Measurements from ENCODE around the gene ATRNL1. TPM values are rescaled to one million over a fixed set of nuclear protein-coding genes. Genes with fewer than 3 reads are reported as not detected.
A peak's percentile ranks its signal among the peaks of the same experiment; 100 is the strongest.

ATRNL1 gene
- total and polyA plus RNA-seq, 2 of the 8 experiments (the other 6 are each of a cell fraction or from before 2014, with no cell fraction given): 5.1 to 17.6 TPM

GRCh38 chr10:115903845-115904244, 810.7 kb downstream of the ATRNL1 start:
- FAIRE-seq (no peak), DNase-seq (ENCODE audit: low read depth in 1 of 2, low spot score in 2 of 2) (no peak)
- no peak overlapping the region for H2AFZ ChIP-seq (ENCODE audit: low read length)
- H3K9ac ChIP-seq (replicated peaks in 1 of 4; ENCODE audit: extremely low read depth in 1 of 4, low read depth in 3 of 4, low read length in 3 of 4): no peak overlapping the region
- WGBS, 2 experiments (ENCODE audit: extremely low coverage in 1 of 2, insufficient coverage in 1 of 2, insufficient read length in 1 of 2, insufficient replicate concordance in 2 of 2, low coverage in 1 of 2, low lambda C conversion rate in 2 of 2, missing lambda C conversion rate in 1 of 2): 84% methylated on average over 3 of the region's 3 CpGs; no CpG with 5 or more reads in 1 of the 2 experiments
- no peaks in the 10 kb centered on the region for H3K23me2 ChIP-seq (ENCODE audit: low read depth, low read length)
- H4K91ac ChIP-seq (replicated peaks; ENCODE audit: insufficient read length, low read length): no peak overlapping the region
- H3K18ac ChIP-seq (ENCODE audit: extremely low read depth, low read length): 0 out of 2 replicates have a peak overlapping the region, but pooled peaks have one; percentile 24
- no peaks in the 10 kb centered on the region for H3K79me1 ChIP-seq (ENCODE audit: low read depth, low read length)
- no peak overlapping the region for H3K4ac ChIP-seq (replicated peaks; ENCODE audit: insufficient read length, low read depth, low read length)
- no peak overlapping the region for H3K4me2 ChIP-seq (ENCODE audit: insufficient read depth in 1 of 2, low read depth in 2 of 2, low read length in 2 of 2)
- H3K4me1 ChIP-seq (replicated peaks in 1 of 4; ENCODE audit: control insufficient read depth in 3 of 4, insufficient read depth in 4 of 4, low read length in 3 of 4): peaks cover 0 to 3% (median 1%) of the 10 kb centered on the region in 4 experiments; a peak in 3 of 7 replicates
- no peak overlapping the region for H4K5ac ChIP-seq (ENCODE audit: insufficient read length, low read depth, low read length)
- H2AK5ac ChIP-seq (ENCODE audit: low read depth, low read length): no peak overlapping the region
- H2BK120ac ChIP-seq (replicated peaks; ENCODE audit: low read depth, low read length): no peak overlapping the region
- no peaks in the 10 kb centered on the region for H3K79me2 ChIP-seq (ENCODE audit: control insufficient read depth in 1 of 2, insufficient read depth in 2 of 2, low read length in 2 of 2)
- H4K8ac ChIP-seq (ENCODE audit: extremely low read depth, insufficient read depth, low read length): no peak overlapping the region
- no peaks in the 10 kb centered on the region for H3K36me3 ChIP-seq (ENCODE audit: control insufficient read depth in 2 of 4, insufficient read depth in 4 of 4, low read length in 3 of 4)
- no peak overlapping the region for H2BK12ac ChIP-seq (ENCODE audit: low read depth, low read length)
- no peak overlapping the region for H3K14ac ChIP-seq (ENCODE audit: insufficient read length)
- H2BK15ac ChIP-seq (ENCODE audit: low read length): no peak overlapping the region
- H2BK20ac ChIP-seq (ENCODE audit: low read length): no peak overlapping the region
- H3K27me3 ChIP-seq (replicated peaks in 1 of 4; ENCODE audit: control insufficient read depth in 3 of 4, extremely low read depth in 1 of 4, insufficient read depth in 3 of 4, low read length in 3 of 4): no peaks in the 10 kb centered on the region
- no peak overlapping the region for H3K27ac ChIP-seq (ENCODE audit: low read depth, low read length)
- no peaks in the 10 kb centered on the region for H4K20me1 ChIP-seq (replicated peaks in 1 of 2; ENCODE audit: control insufficient read depth in 1 of 2, insufficient read depth in 2 of 2, low read length in 2 of 2)
- ChIA-PET CTCF (ENCODE audit: partially characterized antibody) (interaction anchor here (1.0 to 1.9 kb wide), 6 partner anchors 9 to 384 kb away, joined by 4 to 8 read pairs (median 4); no protein-coding TSS in a partner anchor), POLR2A (ENCODE audit: partially characterized antibody) (no interaction called here)
- H3K4me3 ChIP-seq (ENCODE audit: extremely low read depth in 1 of 4, insufficient read depth in 2 of 4, low read depth in 3 of 4, low read length in 4 of 4): no peak overlapping the region
- H3K23ac ChIP-seq (ENCODE audit: insufficient read length): no peak overlapping the region
- H2BK5ac ChIP-seq (ENCODE audit: low read depth, low read length): no peak overlapping the region
- no peak overlapping the region for H3K56ac ChIP-seq (replicated peaks; ENCODE audit: insufficient read length, low read depth, low read length)
- H3K9me3 ChIP-seq (ENCODE audit: insufficient read depth in 2 of 2, low read depth in 1 of 2, low read length in 1 of 2): no peaks in the 10 kb centered on the region
- no peak for TF ChIP-seq SAP30 (IDR thresholded peaks at IDR 0.05; ENCODE audit: insufficient read depth, insufficient replicate concordance, low read length)

Measured in H1 (cell line).